ENCODE data around the gene ADCY5. TPM values are rescaled to one million over a fixed set of nuclear protein-coding genes. Genes with fewer than 3 reads are reported as not detected.

Gene ADCY5
- polyA plus RNA-seq, 1 experiment: 0.21 TPM

GRCh38 chr3:123394391-123395020 lies 54.4 kb downstream of the ADCY5 start:
- no peak for DNase-seq (ENCODE audit: low read depth)
- POLR2A ChIA-PET: no interaction called here
- peaks cover 16% of the 10 kb centered on the region for H3K27me3 ChIP-seq (ENCODE audit: control insufficient read depth, insufficient read depth, low read length)
- CTCF ChIA-PET: interaction anchor here (0.7 kb wide), 1 partner anchor 608 kb away, joined by 3 read pairs; no protein-coding TSS in a partner anchor
- TF ChIP-seq CTCF (IDR thresholded peaks at IDR 0.05; ENCODE audit: insufficient read depth, low read depth, low read length): no peak
- H3K36me3 ChIP-seq (ENCODE audit: control insufficient read depth, insufficient read depth, low read length): no peaks in the 10 kb centered on the region
- no peak overlapping the region for H3K4me3 ChIP-seq (ENCODE audit: low read depth, low read length)

- H3K27me3 ChIP-seq (ENCODE audit: control insufficient read depth, insufficient read depth, low read length): peaks cover 12% of the 10 kb centered on the region
- no peak for TF ChIP-seq CTCF (IDR thresholded peaks at IDR 0.05; ENCODE audit: insufficient read depth, low read depth, low read length)
- ChIA-PET POLR2A (no interaction called here), CTCF (no interaction called here)
- H3K36me3 ChIP-seq (ENCODE audit: control insufficient read depth, insufficient read depth, low read length): no peaks in the 10 kb centered on the region
- no peak overlapping the region for H3K4me3 ChIP-seq (ENCODE audit: low read depth, low read length)
- no peak for DNase-seq (ENCODE audit: low read depth)
These were observed 55.8 kb downstream of the ADCY5 start for GRCh38 chr3:123392871-123393620.

- Histone ChIP-seq H3K27me3 (ENCODE audit: control insufficient read depth, insufficient read depth, low read length) (peaks cover 6% of the 10 kb centered on the region), H3K4me3 (ENCODE audit: low read depth, low read length) (no peak overlapping the region), H3K36me3 (ENCODE audit: control insufficient read depth, insufficient read depth, low read length) (no peaks in the 10 kb centered on the region)
- DNase-seq (ENCODE audit: low read depth): no peak
- no peak for TF ChIP-seq CTCF (IDR thresholded peaks at IDR 0.05; ENCODE audit: insufficient read depth, low read depth, low read length)
- ChIA-PET POLR2A (no interaction called here), CTCF (interaction anchor here (1.3 kb wide), 1 partner anchor 20 kb away, joined by 3 read pairs; no protein-coding TSS in a partner anchor)
These were observed 56.5 kb downstream of the ADCY5 start for GRCh38 chr3:123392368-123392767.

GRCh38 chr3:123390865-123391600 lies 57.9 kb downstream of the ADCY5 start:
- no peak for TF ChIP-seq CTCF (IDR thresholded peaks at IDR 0.05; ENCODE audit: insufficient read depth, low read depth, low read length)
- POLR2A ChIA-PET: no interaction called here
- DNase-seq (ENCODE audit: low read depth): peak; percentile 63
- CTCF ChIA-PET: interaction anchor here (1.3 to 1.6 kb wide), 2 partner anchors 21 to 99 kb away, joined by 3 to 4 read pairs; no protein-coding TSS in a partner anchor
- H3K27me3 ChIP-seq (ENCODE audit: control insufficient read depth, insufficient read depth, low read length): peaks cover 3% of the 10 kb centered on the region
- no peak overlapping the region for H3K4me3 ChIP-seq (ENCODE audit: low read depth, low read length)
- no peaks in the 10 kb centered on the region for H3K36me3 ChIP-seq (ENCODE audit: control insufficient read depth, insufficient read depth, low read length)

- Histone ChIP-seq H3K27me3 (ENCODE audit: control insufficient read depth, insufficient read depth, low read length) (peaks cover 1% of the 10 kb centered on the region), H3K4me3 (ENCODE audit: low read depth, low read length) (no peak overlapping the region), H3K36me3 (ENCODE audit: control insufficient read depth, insufficient read depth, low read length) (no peaks in the 10 kb centered on the region)
- TF ChIP-seq CTCF (IDR thresholded peaks at IDR 0.05; ENCODE audit: insufficient read depth, low read depth, low read length): no peak
- no peak for DNase-seq (ENCODE audit: low read depth)
- ChIA-PET CTCF (interaction anchor here (1.6 kb wide), 1 partner anchor 100 kb away, joined by 4 read pairs; no protein-coding TSS in a partner anchor), POLR2A (no interaction called here)
These were observed 59.3 kb downstream of the ADCY5 start for GRCh38 chr3:123389628-123389918.
